Muscle layer of colon (tissue), 2 donors: Measurements from ENCODE around the gene SPSB1.

Source experiments
- H3K27ac ChIP-seq: one replicate; pipeline ENCODE4 v1.7.0; 2013; ENCODE audit warnings: low read depth, mild to moderate bottlenecking, low read length, moderate library complexity
- H3K27me3 ChIP-seq, 2 donors: one replicate each; pipeline ENCODE4 v1.7.0; 2013; ENCODE audit warnings: low read length in 2 of 2, mild to moderate bottlenecking in 2 of 2; ENCODE audit not compliant: insufficient read depth in 2 of 2, control insufficient read depth in 1 of 2
- H3K36me3 ChIP-seq: one replicate; pipeline ENCODE4 v1.7.0; 2013; ENCODE audit warnings: mild to moderate bottlenecking, low read length; ENCODE audit not compliant: insufficient read depth
- H3K4me1 ChIP-seq: one replicate; pipeline ENCODE4 v1.7.0; 2013; ENCODE audit warnings: mild to moderate bottlenecking, low read length; ENCODE audit not compliant: insufficient read depth
- H3K4me3 ChIP-seq, 2 donors: one replicate each; pipeline ENCODE4 v1.7.0; 2013; ENCODE audit warnings: low read length in 2 of 2, low read depth in 1 of 2, mild to moderate bottlenecking in 1 of 2, moderate library complexity in 1 of 2
- H3K9ac ChIP-seq: one replicate; pipeline ENCODE4 v1.7.0; 2013; ENCODE audit warnings: low read length
- H3K9me3 ChIP-seq: one replicate; pipeline ENCODE4 v1.7.0; 2013; ENCODE audit warnings: mild to moderate bottlenecking, low read length
- donor health status: abdominal sarcoma.
- donor health status: Adenocarcinoma of cecum.

SPSB1 gene

DNA sequence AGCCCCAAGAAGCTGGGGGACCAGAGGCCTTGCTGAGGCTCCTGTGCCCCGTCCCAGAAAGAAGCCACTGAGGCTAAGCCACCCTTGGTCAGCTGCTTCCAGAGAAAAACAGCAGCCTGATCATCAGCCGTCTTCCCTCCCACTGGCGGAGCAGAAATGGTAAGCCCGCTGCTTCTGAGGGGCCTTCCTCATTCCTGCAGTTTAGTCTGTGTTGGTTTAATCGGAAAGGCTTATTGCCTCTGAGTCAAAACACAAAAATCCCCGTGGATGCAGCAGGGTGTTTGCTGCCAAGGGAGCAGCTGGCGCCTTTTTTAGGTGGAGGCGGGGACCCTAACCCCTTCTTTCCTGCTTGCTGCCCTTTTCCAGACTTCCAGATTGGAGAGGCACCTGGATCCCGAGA, 33.9 kb downstream of the SPSB1 start:
- H3K9ac ChIP-seq = no peak overlapping the region

DNA sequence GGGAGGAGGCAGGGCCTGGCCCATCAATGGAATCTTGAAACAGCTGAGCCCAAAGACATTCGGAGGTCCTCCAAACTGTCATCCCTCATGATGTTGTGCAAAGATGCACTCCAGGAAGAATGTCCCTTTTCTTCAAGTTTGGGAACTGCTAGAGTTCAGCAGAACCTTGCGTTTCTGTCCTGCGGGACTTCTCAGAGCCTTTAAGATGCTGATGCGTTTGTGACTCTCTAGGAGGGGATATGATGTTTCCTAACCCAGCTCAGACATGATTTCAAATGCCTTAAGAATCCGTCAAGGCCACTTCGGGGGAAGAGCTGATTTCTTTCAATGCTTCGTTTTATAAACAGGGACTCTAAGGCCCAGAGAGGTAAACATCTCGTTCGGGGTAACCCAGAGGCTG, 35.5 kb downstream of the SPSB1 start:
- H3K4me3 ChIP-seq = no peak overlapping the region
- no peaks in the 10 kb centered on the region for H3K36me3 ChIP-seq
- peaks cover 50% of the 10 kb centered on the region for H3K4me1 ChIP-seq
- no peaks in the 10 kb centered on the region for H3K9me3 ChIP-seq
- H3K27me3 ChIP-seq = no peaks in the 10 kb centered on the region
- H3K27ac ChIP-seq = no peak overlapping the region
- no peak overlapping the region for H3K9ac ChIP-seq

More for the DNA sequence above, 33.9 kb downstream of the SPSB1 start:
- Histone ChIP-seq H3K36me3 (no peaks in the 10 kb centered on the region), H3K27me3 (no peaks in the 10 kb centered on the region), H3K27ac (peak overlapping the region; percentile 41), H3K4me3 (no peak overlapping the region), H3K9me3 (no peaks in the 10 kb centered on the region), H3K4me1 (peaks cover 63% of the 10 kb centered on the region)

DNA sequence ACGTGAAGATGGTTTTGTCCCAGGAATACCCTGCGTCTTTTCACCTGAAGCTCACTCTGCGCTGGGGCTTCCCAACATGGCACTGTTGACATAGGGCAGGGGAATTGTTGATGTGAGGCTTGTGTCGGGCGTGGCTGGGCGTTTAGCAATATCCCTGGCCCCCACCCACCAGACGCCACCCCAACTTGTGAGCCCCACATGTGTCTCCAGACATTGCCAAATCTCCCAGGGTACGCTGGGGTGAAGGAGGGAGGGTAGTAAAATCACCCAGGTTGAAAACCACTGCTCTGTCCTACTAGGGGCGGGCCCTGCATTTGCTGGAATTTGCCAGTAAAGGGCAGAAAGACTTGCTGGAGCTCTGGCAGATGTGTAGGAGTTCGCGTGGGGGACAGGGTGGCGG, 36.0 kb downstream of the SPSB1 start:
- no peaks in the 10 kb centered on the region for H3K9me3 ChIP-seq
- H3K9ac ChIP-seq = no peak overlapping the region
- no peak overlapping the region for H3K4me3 ChIP-seq
- no peaks in the 10 kb centered on the region for H3K27me3 ChIP-seq
- no peak overlapping the region for H3K27ac ChIP-seq
- H3K4me1 ChIP-seq = peaks cover 45% of the 10 kb centered on the region
- no peaks in the 10 kb centered on the region for H3K36me3 ChIP-seq

DNA sequence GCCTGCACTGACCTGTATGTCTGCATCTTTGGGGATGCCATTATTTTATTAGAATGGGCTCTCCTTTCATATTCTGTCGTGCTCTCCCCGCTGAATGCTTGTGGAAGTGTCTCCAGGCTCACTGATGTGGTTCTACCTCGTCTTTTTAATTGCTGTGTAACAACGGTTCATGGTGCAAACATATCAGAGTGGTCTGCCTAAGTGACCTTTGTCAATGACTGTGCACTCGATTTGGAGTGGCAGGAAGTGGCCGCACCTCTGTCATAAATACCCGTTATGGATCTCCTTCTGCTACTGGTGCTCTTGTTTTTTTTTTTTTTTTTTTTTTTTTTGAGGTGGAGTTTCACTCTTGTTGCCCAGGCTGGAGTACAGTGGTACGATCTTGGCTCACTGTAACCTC, 38.3 kb downstream of the SPSB1 start:
- no peak overlapping the region for H3K27ac ChIP-seq
- no peaks in the 10 kb centered on the region for H3K27me3 ChIP-seq
- H3K4me3 ChIP-seq = no peak overlapping the region
- H3K9me3 ChIP-seq = no peaks in the 10 kb centered on the region
- H3K9ac ChIP-seq = no peak overlapping the region
- no peaks in the 10 kb centered on the region for H3K36me3 ChIP-seq
- peaks cover 22% of the 10 kb centered on the region for H3K4me1 ChIP-seq

DNA sequence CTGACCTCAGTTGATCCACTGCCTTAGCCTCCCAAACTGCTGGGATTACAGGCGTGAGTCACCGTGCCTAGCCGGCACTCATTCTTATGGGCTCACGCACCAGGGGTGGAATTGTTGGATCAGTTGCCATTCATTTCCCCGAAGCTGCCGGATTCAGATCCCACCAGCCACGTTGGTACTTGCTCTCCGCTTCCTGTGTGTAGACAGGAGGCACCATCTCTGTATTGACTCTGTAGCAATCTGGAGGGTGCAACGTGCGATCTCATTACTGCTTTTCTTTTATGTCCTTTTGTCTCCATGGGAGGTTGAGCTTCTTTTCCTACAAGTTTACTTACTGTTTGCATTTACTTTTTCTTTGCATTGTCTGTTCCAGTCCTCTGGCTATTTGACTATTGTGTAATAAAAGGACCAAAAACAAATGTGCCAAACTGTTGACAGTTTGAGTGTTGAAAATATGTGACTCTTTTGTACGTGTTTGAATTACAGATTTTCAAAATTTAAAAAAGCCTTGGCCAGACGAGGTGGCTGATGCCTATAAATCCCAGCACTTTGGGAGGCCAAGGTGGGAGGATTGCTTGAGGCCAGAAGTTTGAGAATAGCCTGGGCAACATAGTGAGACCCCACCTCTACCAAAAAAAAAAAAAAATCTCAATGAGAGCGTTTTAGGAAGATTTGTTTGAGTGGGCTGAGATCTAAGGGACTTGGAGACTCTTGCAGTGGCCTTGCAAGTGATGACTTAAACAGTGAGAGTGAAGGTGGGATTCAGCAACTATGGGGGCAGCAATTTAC, 39.1 kb downstream of the SPSB1 start:
- H3K36me3 ChIP-seq = no peaks in the 10 kb centered on the region
- peaks cover 16% of the 10 kb centered on the region for H3K4me1 ChIP-seq
- H3K9me3 ChIP-seq = no peaks in the 10 kb centered on the region
- no peak overlapping the region for H3K9ac ChIP-seq
- H3K27me3 ChIP-seq = no peaks in the 10 kb centered on the region
- no peak overlapping the region for H3K4me3 ChIP-seq
- no peak overlapping the region for H3K27ac ChIP-seq

DNA sequence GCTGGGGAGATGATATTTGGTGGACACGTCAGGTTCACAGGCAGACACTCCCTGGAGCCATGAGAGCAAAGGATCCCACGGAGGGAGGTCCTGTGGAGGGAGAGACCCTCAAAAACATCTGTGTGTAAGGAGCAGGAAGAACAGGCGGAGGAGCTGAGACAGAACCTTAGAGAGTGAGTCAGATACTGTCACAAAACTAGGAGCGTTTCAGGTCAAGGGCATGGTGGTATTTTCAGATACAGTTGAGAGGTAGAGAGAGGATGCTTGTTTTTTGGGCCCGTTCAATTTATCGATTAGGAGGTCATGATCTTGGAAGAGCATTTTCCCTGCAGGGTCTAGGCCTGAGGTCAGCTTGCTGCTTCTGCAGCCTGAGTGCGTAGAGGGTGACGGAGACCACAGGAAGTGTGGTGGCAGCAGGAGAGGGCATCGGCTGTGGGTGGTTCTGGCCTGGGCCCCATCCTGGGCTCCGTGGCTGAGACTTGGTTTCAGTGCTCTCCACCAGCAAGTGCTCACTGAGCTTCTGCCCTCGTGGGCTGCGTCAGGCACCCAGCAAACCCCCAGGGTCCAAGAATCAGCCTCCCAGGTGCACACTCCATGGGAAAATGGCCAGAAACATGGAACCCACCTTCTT, 39.9 kb downstream of the SPSB1 start:
- no peak overlapping the region for H3K9ac ChIP-seq
- H3K36me3 ChIP-seq = no peaks in the 10 kb centered on the region
- no peaks in the 10 kb centered on the region for H3K9me3 ChIP-seq
- no peak overlapping the region for H3K4me3 ChIP-seq
- H3K27me3 ChIP-seq = no peaks in the 10 kb centered on the region
- peaks cover 16% of the 10 kb centered on the region for H3K4me1 ChIP-seq
- no peak overlapping the region for H3K27ac ChIP-seq

DNA sequence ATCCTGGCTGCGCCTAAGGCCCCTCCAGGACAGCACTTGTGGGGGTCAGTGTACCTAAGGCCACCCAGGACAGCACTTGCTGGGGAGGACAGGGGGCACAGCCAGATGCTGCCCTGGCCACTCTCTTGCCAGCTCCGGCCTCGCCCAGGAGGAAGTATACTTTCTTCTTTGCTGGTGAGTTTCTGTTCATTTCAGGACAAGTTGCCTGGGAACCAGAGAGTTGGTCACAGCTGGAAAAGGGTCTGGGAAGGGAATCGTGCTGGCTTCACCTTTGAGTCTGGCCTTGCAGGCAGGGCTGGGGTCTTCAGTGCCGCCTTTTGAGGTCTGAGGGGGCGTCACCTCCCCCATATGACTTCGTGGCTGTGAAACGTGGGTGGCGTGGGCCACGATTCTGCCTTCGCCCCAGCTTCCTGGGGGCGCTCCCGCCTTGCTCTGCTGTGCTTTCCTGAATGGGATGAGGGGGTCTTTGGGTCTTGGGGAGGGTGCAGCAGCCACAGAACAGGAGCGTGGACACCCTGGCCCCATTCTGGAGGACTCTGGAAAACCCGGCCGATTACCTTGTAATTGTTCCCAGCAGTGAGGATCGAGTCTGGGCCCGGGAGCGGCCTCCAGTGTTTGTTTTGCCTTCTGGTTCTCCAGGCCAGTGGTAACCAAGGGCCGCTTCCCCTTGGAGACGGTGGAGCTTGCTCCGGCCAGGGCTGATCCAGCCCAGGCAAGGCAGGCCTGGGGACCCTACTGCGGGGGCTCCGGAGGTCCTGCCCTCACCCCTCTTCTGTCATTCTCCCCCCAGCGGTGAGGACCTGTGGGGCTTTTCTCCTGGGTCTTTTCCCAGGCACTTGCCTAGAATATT, 45.9 kb downstream of the SPSB1 start:
- peak overlapping the region; percentile 32 to 38 for H3K4me3 ChIP-seq
- H3K4me1 ChIP-seq = peaks cover 49% of the 10 kb centered on the region
- H3K36me3 ChIP-seq = no peaks in the 10 kb centered on the region
- no peaks in the 10 kb centered on the region for H3K9me3 ChIP-seq
- no peaks in the 10 kb centered on the region for H3K27me3 ChIP-seq
- H3K27ac ChIP-seq = peak overlapping the region; percentile 98
- H3K9ac ChIP-seq = peak overlapping the region; percentile 44

DNA sequence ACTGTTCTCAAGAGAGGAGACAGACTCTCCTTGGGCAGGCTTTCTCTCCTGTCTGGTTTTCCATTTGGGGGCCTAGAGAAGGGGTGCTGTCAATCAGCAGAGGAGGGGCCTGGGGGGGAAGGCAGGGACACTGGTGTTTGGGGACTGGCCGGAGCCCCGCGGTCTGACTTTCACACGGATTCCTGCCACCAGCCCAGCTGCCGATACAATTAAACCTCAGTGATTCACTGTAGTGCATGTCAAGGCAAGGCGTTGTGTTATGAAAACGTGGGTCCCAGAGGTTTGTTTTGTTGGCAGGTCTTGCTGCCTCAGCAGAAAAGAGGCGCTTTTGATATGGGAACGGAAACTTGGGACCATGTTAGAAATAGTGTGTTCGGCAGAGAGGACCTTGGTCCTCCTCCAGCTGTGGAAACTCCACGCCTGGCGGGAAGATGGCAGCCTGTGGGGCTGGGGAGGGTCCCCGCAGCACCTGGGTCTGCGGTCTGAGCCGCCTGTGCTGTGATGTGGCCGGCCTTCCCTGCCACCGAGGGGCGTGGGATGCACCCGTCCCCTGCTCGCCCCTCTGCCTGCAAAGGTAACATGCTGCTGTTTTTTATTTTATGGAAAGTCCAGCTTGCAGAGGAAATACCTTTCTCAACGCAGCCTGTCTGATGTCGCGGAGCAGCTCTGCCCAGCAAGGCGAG, 47.6 kb downstream of the SPSB1 start:
- H3K36me3 ChIP-seq = no peaks in the 10 kb centered on the region
- H3K4me3 ChIP-seq = peak overlapping the region in 1 of 2 donors; percentile 38
- H3K27ac ChIP-seq = peak overlapping the region; percentile 45
- peaks cover 56% of the 10 kb centered on the region for H3K4me1 ChIP-seq
- no peaks in the 10 kb centered on the region for H3K27me3 ChIP-seq
- no peak overlapping the region for H3K9ac ChIP-seq
- no peaks in the 10 kb centered on the region for H3K9me3 ChIP-seq

DNA sequence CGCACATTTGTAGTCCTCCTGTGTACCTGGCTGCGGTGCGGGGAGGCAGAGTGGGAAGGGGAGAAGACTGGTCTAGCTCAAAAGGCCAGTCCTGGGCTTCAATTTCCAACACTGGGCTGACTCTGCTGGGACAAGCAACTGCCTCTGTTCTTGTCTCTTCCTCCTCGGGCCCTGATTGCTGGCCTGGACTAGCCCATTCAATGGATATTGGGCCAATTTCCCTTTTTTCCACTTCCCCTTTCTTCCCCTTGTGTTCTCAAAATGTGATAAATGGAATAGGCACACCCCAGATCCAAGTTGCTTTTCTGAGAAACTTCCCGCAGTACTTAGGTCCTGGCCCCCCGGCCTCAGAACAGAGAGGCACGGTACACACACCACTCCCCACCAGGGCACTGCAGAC, 48.2 kb downstream of the SPSB1 start:
- H3K9me3 ChIP-seq = no peaks in the 10 kb centered on the region
- peak overlapping the region; percentile 45 for H3K27ac ChIP-seq
- H3K36me3 ChIP-seq = no peaks in the 10 kb centered on the region
- H3K27me3 ChIP-seq = no peaks in the 10 kb centered on the region
- no peak overlapping the region for H3K4me3 ChIP-seq
- H3K9ac ChIP-seq = no peak overlapping the region
- peaks cover 56% of the 10 kb centered on the region for H3K4me1 ChIP-seq

DNA sequence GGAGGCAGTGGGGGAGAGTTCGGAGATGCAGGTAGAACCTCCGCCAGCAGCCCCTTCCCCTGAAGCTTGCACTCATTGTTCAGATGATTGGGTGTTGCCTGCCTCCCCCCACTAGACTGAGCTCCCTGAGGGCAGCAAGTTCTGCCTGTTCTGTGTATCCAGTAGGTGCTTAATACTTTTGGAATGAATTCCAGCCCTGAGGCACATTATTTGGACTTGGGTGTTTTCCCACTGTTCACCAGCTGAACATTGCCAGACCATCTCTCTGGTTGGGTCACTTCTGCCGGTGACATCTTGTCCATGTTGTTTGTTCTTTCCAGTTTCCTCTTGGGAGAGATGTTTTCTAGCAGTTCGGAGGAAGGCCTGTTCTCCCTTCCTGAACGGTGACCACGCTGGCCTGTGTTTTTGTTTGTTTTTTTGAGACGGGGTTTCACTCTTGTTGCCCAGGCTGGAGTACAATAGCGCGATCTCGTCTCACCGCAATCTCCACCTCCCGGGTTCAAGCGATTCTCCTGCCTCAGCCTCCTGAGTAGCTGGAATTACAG, 48.7 kb downstream of the SPSB1 start:
- no peak overlapping the region for H3K4me3 ChIP-seq
- H3K9me3 ChIP-seq = no peaks in the 10 kb centered on the region
- no peak overlapping the region for H3K27ac ChIP-seq
- H3K9ac ChIP-seq = no peak overlapping the region
- peaks cover 56% of the 10 kb centered on the region for H3K4me1 ChIP-seq
- H3K36me3 ChIP-seq = no peaks in the 10 kb centered on the region
- H3K27me3 ChIP-seq = no peaks in the 10 kb centered on the region

DNA sequence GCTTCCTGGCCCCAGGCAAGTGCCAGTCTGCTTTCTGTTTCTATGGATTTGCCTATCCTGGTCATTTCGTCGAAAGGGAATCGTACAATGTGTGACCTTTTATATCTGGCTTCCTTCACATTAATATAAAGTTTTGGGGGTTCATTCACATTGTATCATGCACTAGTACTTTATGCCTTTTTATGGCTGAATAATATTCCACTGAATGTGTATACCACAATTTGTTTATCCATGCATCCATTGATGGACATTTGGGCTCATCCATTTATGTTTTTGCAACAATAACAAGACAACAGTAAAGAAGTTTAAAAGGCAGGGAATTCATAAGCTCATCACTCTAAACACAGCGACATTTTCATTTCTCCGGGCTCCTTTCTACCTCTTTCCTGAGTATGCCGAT, 50.6 kb downstream of the SPSB1 start:
- no peak overlapping the region for H3K27ac ChIP-seq
- H3K36me3 ChIP-seq = no peaks in the 10 kb centered on the region
- H3K9ac ChIP-seq = no peak overlapping the region
- no peaks in the 10 kb centered on the region for H3K27me3 ChIP-seq
- H3K4me1 ChIP-seq = peaks cover 40% of the 10 kb centered on the region
- H3K9me3 ChIP-seq = no peaks in the 10 kb centered on the region
- no peak overlapping the region for H3K4me3 ChIP-seq
